T-helper 17 cell (primary cell): Measurements from ENCODE around the gene MBD2. TPM values are rescaled to one million over a fixed set of nuclear protein-coding genes. Genes with fewer than 3 reads are reported as not detected.
"Not testable (repeated sequence)": the region's sequence is repeated elsewhere in the genome, so short reads cannot be mapped to it uniquely, and the experiment has no call there.

ENCODE experiments used
- ATAC-seq: fragments of 150-1000 bp; cut with Tn5 transposase; 2 replicates; pipeline ENCODE4 v1.10.0; 2021; ENCODE audit warnings: mild to moderate bottlenecking, moderate library complexity
- DNase-seq, 3 donors: peaks; one replicate each; pipeline versions ENCODE4 v3.0.0 to v3.0.0-alpha.2; 2020 to 2021
- H3K9me3 ChIP-seq: one replicate; pipeline ENCODE4 v1.7.0; 2013; ENCODE audit warnings: low read length, mild to moderate bottlenecking; ENCODE audit not compliant: control insufficient read depth, poor library complexity, severe bottlenecking
- H3K27ac Mint-ChIP-seq: one replicate; pipeline ENCODE4 v1.8.0; 2022; ENCODE audit warnings: mild to moderate bottlenecking, moderate library complexity, mixed read lengths
- H3K27me3 Mint-ChIP-seq: one replicate; pipeline ENCODE4 v1.8.0; 2022; ENCODE audit warnings: mixed read lengths
- H3K36me3 Mint-ChIP-seq: one replicate; pipeline ENCODE4 v1.8.0; 2022; ENCODE audit warnings: low read depth, mixed read lengths
- H3K4me1 Mint-ChIP-seq: one replicate; pipeline ENCODE4 v1.8.0; 2022; ENCODE audit warnings: mild to moderate bottlenecking, mixed read lengths
- H3K4me3 Mint-ChIP-seq: one replicate; pipeline ENCODE4 v1.8.0; 2022; ENCODE audit warnings: mild to moderate bottlenecking, moderate library complexity, mixed read lengths
- total RNA-seq, 4 donors: library from RNA in 2 of 4; stranded (reverse) in 2 of 4; gene quantifications; one replicate each; pipeline ENCODE4 v1.2.3 and lab custom pipeline; 2022 to 2026

MBD2 gene
- total RNA-seq, 2 donors from 2014 or later, result 108 TPM

- H3K4me1 Mint-ChIP-seq, result peaks cover 11% of the 10 kb centered on the region
- H3K4me3 Mint-ChIP-seq, result no peak overlapping the region
- no peaks in the 10 kb centered on the region for H3K9me3 ChIP-seq
- no peak for DNase-seq
- H3K27ac Mint-ChIP-seq, result peak overlapping the region; percentile 8
- peaks cover 5% of the 10 kb centered on the region for H3K36me3 Mint-ChIP-seq
- ATAC-seq, result no peak
- no peaks in the 10 kb centered on the region for H3K27me3 Mint-ChIP-seq
These were observed 75.8 kb downstream of the MBD2 start for GRCh38 chr18:54148678-54149077.

GRCh38 chr18:54148151-54148550 lies 76.3 kb downstream of the MBD2 start:
- Mint-ChIP-seq H3K4me3 (no peak overlapping the region), H3K36me3 (peaks cover 6% of the 10 kb centered on the region), H3K27me3 (no peaks in the 10 kb centered on the region), H3K27ac (peak overlapping the region; percentile 8), H3K4me1 (peaks cover 11% of the 10 kb centered on the region)
- DNase-seq (no peak), ATAC-seq (no peak)
- H3K9me3 ChIP-seq, result no peaks in the 10 kb centered on the region

- H3K4me3 Mint-ChIP-seq, result no peak overlapping the region
- peaks cover 7% of the 10 kb centered on the region for H3K4me1 Mint-ChIP-seq
- no peaks in the 10 kb centered on the region for H3K27me3 Mint-ChIP-seq
- no peak for DNase-seq
- peaks cover 3% of the 10 kb centered on the region for H3K36me3 Mint-ChIP-seq
- no peaks in the 10 kb centered on the region for H3K9me3 ChIP-seq
- ATAC-seq, result no peak
- no peak overlapping the region for H3K27ac Mint-ChIP-seq
These were observed 77.0 kb downstream of the MBD2 start for GRCh38 chr18:54147439-54147838.

GRCh38 chr18:54141041-54141608 lies 83.3 kb downstream of the MBD2 start:
- DNase-seq, result no peak
- Mint-ChIP-seq H3K27me3 (no peaks in the 10 kb centered on the region), H3K4me1 (no peaks in the 10 kb centered on the region), H3K36me3 (peaks cover 4% of the 10 kb centered on the region), H3K4me3 (no peak overlapping the region), H3K27ac (no peak overlapping the region)
- no peaks in the 10 kb centered on the region for H3K9me3 ChIP-seq
- ATAC-seq, result no peak

GRCh38 chr18:54140641-54141040 lies 83.8 kb downstream of the MBD2 start:
- no peaks in the 10 kb centered on the region for H3K9me3 ChIP-seq
- Mint-ChIP-seq H3K36me3 (peaks cover 4% of the 10 kb centered on the region), H3K4me3 (no peak overlapping the region), H3K27ac (no peak overlapping the region), H3K27me3 (no peaks in the 10 kb centered on the region), H3K4me1 (no peaks in the 10 kb centered on the region)
- DNase-seq (no peak), ATAC-seq (no peak)

GRCh38 chr18:54135216-54135615 lies 89.3 kb downstream of the MBD2 start:
- no peak for ATAC-seq
- Mint-ChIP-seq H3K27ac (no peak overlapping the region), H3K4me3 (no peak overlapping the region)

GRCh38 chr18:54134053-54134452 lies 90.4 kb downstream of the MBD2 start:
- ATAC-seq, result no peak

More at GRCh38 chr18:54135216-54135615, 89.3 kb downstream of the MBD2 start:
- no peaks in the 10 kb centered on the region for H3K27me3 Mint-ChIP-seq
- DNase-seq, result no peak
- peaks cover under 1% of the 10 kb centered on the region for H3K4me1 Mint-ChIP-seq
- no peaks in the 10 kb centered on the region for H3K9me3 ChIP-seq
- H3K36me3 Mint-ChIP-seq, result no peaks in the 10 kb centered on the region

GRCh38 chr18:54130631-54131030 lies 93.8 kb downstream of the MBD2 start:
- Mint-ChIP-seq H3K27me3 (no peaks in the 10 kb centered on the region), H3K36me3 (peaks cover 5% of the 10 kb centered on the region), H3K27ac (no peak overlapping the region), H3K4me1 (peaks cover 17% of the 10 kb centered on the region), H3K4me3 (no peak overlapping the region)
- ATAC-seq (no peak), DNase-seq (no peak)
- H3K9me3 ChIP-seq, result no peaks in the 10 kb centered on the region

More at GRCh38 chr18:54134053-54134452, 90.4 kb downstream of the MBD2 start:
- Mint-ChIP-seq H3K36me3 (no peaks in the 10 kb centered on the region), H3K27ac (no peak overlapping the region), H3K4me3 (no peak overlapping the region), H3K4me1 (peaks cover 9% of the 10 kb centered on the region), H3K27me3 (no peaks in the 10 kb centered on the region)
- DNase-seq, result no peak
- H3K9me3 ChIP-seq, result no peaks in the 10 kb centered on the region

- Mint-ChIP-seq H3K4me1 (peaks cover 18% of the 10 kb centered on the region), H3K36me3 (peaks cover 5% of the 10 kb centered on the region), H3K4me3 (no peak overlapping the region), H3K27ac (peak overlapping the region; percentile 84), H3K27me3 (no peaks in the 10 kb centered on the region)
- ATAC-seq, result no peak
- DNase-seq, result no peak
- H3K9me3 ChIP-seq, result no peaks in the 10 kb centered on the region
These were observed 94.3 kb downstream of the MBD2 start for GRCh38 chr18:54130177-54130576.

- H3K27me3 Mint-ChIP-seq, result no peaks in the 10 kb centered on the region
- H3K36me3 Mint-ChIP-seq, result peaks cover 8% of the 10 kb centered on the region
- peak; percentile 44 for ATAC-seq
These were observed 94.9 kb downstream of the MBD2 start for GRCh38 chr18:54129448-54130067.

GRCh38 chr18:54127759-54128378 lies 96.6 kb downstream of the MBD2 start:
- no peaks in the 10 kb centered on the region for H3K9me3 ChIP-seq
- no peaks in the 10 kb centered on the region for H3K27me3 Mint-ChIP-seq
- ATAC-seq (no peak), DNase-seq (no peak)
- H3K27ac Mint-ChIP-seq, result no peak overlapping the region
- H3K4me1 Mint-ChIP-seq, result peaks cover 18% of the 10 kb centered on the region
- H3K36me3 Mint-ChIP-seq, result peaks cover 8% of the 10 kb centered on the region
- H3K4me3 Mint-ChIP-seq, result no peak overlapping the region

More at GRCh38 chr18:54129448-54130067, 94.9 kb downstream of the MBD2 start:
- DNase-seq, result no peak
- Mint-ChIP-seq H3K4me3 (no peak overlapping the region), H3K4me1 (peaks cover 18% of the 10 kb centered on the region), H3K27ac (peak overlapping the region; percentile 84)
- H3K9me3 ChIP-seq, result no peaks in the 10 kb centered on the region

- peaks cover 18% of the 10 kb centered on the region for H3K4me1 Mint-ChIP-seq
- peak overlapping the region; percentile 51 for H3K27ac Mint-ChIP-seq
- ATAC-seq (no peak), DNase-seq (no peak)
- no peak overlapping the region for H3K4me3 Mint-ChIP-seq
- peaks cover 8% of the 10 kb centered on the region for H3K36me3 Mint-ChIP-seq
- H3K27me3 Mint-ChIP-seq, result no peaks in the 10 kb centered on the region
- H3K9me3 ChIP-seq, result no peaks in the 10 kb centered on the region
These were observed 99.0 kb downstream of the MBD2 start for GRCh38 chr18:54125429-54125828.

GRCh38 chr18:54123720-54124440 lies 100.6 kb downstream of the MBD2 start:
- not testable (repeated sequence) for H3K27me3 Mint-ChIP-seq, H3K4me3 Mint-ChIP-seq, ATAC-seq, DNase-seq, H3K27ac Mint-ChIP-seq, H3K4me1 Mint-ChIP-seq, H3K36me3 Mint-ChIP-seq, H3K9me3 ChIP-seq
